ENCODE data around the gene INSIG2. TPM values are rescaled to one million over a fixed set of nuclear protein-coding genes. Genes with fewer than 3 reads are reported as not detected.

Gene INSIG2
- total and polyA plus RNA-seq, 2 of the 8 experiments (the other 6 are each of a cell fraction or from before 2014, with no cell fraction given) = 7.0 to 11.2 TPM

DNA sequence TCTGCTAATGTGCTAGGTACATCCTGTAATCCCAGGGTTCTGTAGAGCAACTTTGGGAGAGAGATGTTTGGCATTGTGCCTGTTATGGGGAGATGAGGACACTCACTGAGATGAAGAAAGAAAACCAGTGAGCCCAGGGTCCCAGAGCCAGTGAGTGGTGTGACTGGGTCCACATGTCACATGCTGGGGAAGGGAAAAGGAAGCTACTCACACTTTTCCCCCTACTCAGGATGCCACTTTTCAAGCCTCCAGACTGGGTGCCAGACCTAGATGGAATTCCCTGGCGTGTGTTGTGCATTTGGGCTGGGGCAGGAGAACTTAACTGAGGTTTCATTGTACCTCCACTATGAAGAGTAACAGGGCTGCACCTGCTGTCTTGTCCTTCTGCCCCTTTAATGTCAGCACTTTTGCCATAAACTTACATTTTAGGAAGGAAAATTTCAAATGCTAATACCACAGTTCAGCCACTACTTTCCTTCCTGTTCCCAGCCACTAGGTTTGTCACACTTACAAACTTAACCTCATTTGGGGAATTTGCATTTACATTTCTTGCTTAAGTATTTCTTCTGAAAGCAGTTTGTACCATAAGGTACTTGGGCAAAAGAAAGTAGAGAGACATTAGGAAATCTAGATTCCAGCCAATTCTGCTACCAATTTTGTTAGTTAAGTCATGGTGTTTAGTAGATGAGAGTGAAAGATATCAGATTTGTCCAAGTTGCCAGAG is 10.2 kb downstream of the INSIG2 start (continued):
- TF ChIP-seq, protein P1, sequence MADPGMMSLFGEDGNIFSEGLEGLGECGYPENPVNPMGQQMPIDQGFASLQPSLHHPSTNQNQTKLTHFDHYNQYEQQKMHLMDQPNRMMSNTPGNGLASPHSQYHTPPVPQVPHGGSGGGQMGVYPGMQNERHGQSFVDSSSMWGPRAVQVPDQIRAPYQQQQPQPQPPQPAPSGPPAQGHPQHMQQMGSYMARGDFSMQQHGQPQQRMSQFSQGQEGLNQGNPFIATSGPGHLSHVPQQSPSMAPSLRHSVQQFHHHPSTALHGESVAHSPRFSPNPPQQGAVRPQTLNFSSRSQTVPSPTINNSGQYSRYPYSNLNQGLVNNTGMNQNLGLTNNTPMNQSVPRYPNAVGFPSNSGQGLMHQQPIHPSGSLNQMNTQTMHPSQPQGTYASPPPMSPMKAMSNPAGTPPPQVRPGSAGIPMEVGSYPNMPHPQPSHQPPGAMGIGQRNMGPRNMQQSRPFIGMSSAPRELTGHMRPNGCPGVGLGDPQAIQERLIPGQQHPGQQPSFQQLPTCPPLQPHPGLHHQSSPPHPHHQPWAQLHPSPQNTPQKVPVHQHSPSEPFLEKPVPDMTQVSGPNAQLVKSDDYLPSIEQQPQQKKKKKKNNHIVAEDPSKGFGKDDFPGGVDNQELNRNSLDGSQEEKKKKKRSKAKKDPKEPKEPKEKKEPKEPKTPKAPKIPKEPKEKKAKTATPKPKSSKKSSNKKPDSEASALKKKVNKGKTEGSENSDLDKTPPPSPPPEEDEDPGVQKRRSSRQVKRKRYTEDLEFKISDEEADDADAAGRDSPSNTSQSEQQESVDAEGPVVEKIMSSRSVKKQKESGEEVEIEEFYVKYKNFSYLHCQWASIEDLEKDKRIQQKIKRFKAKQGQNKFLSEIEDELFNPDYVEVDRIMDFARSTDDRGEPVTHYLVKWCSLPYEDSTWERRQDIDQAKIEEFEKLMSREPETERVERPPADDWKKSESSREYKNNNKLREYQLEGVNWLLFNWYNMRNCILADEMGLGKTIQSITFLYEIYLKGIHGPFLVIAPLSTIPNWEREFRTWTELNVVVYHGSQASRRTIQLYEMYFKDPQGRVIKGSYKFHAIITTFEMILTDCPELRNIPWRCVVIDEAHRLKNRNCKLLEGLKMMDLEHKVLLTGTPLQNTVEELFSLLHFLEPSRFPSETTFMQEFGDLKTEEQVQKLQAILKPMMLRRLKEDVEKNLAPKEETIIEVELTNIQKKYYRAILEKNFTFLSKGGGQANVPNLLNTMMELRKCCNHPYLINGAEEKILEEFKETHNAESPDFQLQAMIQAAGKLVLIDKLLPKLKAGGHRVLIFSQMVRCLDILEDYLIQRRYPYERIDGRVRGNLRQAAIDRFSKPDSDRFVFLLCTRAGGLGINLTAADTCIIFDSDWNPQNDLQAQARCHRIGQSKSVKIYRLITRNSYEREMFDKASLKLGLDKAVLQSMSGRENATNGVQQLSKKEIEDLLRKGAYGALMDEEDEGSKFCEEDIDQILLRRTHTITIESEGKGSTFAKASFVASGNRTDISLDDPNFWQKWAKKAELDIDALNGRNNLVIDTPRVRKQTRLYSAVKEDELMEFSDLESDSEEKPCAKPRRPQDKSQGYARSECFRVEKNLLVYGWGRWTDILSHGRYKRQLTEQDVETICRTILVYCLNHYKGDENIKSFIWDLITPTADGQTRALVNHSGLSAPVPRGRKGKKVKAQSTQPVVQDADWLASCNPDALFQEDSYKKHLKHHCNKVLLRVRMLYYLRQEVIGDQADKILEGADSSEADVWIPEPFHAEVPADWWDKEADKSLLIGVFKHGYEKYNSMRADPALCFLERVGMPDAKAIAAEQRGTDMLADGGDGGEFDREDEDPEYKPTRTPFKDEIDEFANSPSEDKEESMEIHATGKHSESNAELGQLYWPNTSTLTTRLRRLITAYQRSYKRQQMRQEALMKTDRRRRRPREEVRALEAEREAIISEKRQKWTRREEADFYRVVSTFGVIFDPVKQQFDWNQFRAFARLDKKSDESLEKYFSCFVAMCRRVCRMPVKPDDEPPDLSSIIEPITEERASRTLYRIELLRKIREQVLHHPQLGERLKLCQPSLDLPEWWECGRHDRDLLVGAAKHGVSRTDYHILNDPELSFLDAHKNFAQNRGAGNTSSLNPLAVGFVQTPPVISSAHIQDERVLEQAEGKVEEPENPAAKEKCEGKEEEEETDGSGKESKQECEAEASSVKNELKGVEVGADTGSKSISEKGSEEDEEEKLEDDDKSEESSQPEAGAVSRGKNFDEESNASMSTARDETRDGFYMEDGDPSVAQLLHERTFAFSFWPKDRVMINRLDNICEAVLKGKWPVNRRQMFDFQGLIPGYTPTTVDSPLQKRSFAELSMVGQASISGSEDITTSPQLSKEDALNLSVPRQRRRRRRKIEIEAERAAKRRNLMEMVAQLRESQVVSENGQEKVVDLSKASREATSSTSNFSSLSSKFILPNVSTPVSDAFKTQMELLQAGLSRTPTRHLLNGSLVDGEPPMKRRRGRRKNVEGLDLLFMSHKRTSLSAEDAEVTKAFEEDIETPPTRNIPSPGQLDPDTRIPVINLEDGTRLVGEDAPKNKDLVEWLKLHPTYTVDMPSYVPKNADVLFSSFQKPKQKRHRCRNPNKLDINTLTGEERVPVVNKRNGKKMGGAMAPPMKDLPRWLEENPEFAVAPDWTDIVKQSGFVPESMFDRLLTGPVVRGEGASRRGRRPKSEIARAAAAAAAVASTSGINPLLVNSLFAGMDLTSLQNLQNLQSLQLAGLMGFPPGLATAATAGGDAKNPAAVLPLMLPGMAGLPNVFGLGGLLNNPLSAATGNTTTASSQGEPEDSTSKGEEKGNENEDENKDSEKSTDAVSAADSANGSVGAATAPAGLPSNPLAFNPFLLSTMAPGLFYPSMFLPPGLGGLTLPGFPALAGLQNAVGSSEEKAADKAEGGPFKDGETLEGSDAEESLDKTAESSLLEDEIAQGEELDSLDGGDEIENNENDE (IDR thresholded peaks at IDR 0.05; ENCODE audit: insufficient replicate concordance, low read length) = no peak
- TF ChIP-seq EP300 (IDR thresholded peaks at IDR 0.05; ENCODE audit: borderline replicate concordance in 1 of 2, low read depth in 2 of 2, low read length in 2 of 2) (no peak), JUND (IDR thresholded peaks at IDR 0.05; ENCODE audit: low read length) (no peak), CHD1 (IDR thresholded peaks at IDR 0.05; ENCODE audit: low read depth, low read length) (no peak), MAFK (IDR thresholded peaks at IDR 0.05; ENCODE audit: low read depth, low read length) (no peak), GTF2F1 (IDR thresholded peaks at IDR 0.05; ENCODE audit: borderline replicate concordance, low read depth, low read length) (no peak), KDM4A (IDR thresholded peaks at IDR 0.05; ENCODE audit: low read depth, low read length, severe bottlenecking) (no peak), JUN (IDR thresholded peaks at IDR 0.05; ENCODE audit: low read depth, low read length) (no peak), RBBP5 (IDR thresholded peaks at IDR 0.05; ENCODE audit: borderline replicate concordance, low read depth, low read length) (no peak), HDAC6 (IDR thresholded peaks at IDR 0.05; ENCODE audit: low read depth, low read length) (no peak), CBX5 (IDR thresholded peaks at IDR 0.05; ENCODE audit: low read depth, low read length) (no peak)
